ENCODE measurements around the gene CIP2A.

GRCh38 chr3:108509263-108509662 lies 80.0 kb downstream of the CIP2A start:
- TF ChIP-seq CTCF (IDR thresholded peaks at IDR 0.05; ENCODE audit: low read depth, low read length, missing input control) (no peak), YY1 (IDR thresholded peaks at IDR 0.05) (no peak), RAD21 (IDR thresholded peaks at IDR 0.05) (no peak), RXRA (IDR thresholded peaks at IDR 0.05) (no peak), TAF1 (conservative IDR thresholded peaks at IDR 0.05) (no peak), ZBTB33 (IDR thresholded peaks at IDR 0.05) (no peak), MAX (IDR thresholded peaks at IDR 0.05) (no peak), HNF4A (conservative IDR thresholded peaks at IDR 0.05) (no peak)
